GM18499 (cell line): ENCODE results near the gene MMP15.
"Not testable (repeated sequence)": the region's sequence is repeated elsewhere in the genome, so short reads cannot be mapped to it uniquely, and the experiment has no call there.

Experiments used
- ATAC-seq: cut with Tn5 transposase; IDR thresholded peaks from one replicate; pipeline ENCODE4 v1.9.1; 2021; ENCODE audit warnings: moderate number of reproducible peaks; ENCODE audit not compliant: insufficient read depth, unreplicated experiment

The MMP15 gene

DNA sequence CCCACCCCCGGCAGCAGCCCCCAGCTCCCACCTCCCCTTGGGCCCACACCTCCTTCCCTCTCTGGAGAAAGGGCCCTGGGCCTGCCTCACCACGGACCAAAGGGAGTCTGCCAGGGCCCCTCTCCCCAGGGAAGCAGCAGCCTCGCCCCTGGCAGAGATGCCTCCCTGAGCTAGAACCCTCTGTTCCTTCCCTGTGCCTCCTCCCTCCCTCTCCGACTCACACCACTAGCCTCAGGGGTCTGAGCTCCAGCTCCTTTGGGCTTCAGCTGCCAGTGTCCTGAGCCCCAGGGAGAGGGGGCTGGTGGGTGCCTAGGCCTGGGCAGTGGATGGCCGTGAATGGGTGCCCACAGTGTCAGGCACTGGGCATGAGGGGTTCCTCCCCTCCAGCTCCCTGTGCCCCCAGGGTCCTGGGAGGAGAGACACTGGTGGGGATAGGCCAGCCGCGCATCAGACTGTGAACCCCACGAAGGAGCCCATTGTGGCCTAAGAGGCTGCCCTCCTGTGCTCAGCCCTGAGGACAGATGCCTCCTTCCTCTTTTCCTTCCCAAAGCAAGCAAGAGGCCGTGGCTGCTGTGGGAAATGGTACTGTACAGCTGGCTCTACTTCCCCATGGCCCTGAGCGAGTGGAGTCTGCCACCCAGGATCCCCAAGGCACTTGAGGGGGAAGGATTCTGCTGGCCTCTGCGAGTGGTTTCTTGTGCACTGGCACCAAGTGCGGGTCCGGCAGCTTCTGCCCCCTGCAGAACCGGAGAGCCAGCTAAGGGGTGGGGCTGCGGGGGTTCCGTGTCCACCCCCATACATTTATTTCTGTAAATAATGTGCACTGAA, 20.7 kb downstream of the MMP15 start:
- no peak for ATAC-seq

DNA sequence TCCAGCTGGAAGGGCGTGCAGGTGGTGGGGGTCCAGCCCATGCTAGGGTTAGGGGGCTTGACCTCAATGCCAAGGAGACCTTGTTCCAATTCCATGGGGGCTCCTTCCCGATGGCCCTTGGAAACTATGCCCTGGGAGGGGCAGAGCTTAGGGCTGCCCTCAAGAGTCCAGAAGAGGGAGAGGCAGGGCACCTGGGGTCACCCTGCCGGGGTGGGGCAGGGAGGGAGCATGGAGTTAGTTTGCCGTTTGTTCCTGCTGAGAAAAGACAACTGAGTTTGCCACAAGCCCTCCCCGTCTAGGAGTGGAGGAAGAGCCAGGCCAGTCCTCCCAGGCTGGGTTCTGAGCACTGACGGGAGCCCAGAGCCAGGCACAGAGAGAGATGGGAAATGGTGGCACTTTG, 21.4 kb downstream of the MMP15 start:
- no peak for ATAC-seq

DNA sequence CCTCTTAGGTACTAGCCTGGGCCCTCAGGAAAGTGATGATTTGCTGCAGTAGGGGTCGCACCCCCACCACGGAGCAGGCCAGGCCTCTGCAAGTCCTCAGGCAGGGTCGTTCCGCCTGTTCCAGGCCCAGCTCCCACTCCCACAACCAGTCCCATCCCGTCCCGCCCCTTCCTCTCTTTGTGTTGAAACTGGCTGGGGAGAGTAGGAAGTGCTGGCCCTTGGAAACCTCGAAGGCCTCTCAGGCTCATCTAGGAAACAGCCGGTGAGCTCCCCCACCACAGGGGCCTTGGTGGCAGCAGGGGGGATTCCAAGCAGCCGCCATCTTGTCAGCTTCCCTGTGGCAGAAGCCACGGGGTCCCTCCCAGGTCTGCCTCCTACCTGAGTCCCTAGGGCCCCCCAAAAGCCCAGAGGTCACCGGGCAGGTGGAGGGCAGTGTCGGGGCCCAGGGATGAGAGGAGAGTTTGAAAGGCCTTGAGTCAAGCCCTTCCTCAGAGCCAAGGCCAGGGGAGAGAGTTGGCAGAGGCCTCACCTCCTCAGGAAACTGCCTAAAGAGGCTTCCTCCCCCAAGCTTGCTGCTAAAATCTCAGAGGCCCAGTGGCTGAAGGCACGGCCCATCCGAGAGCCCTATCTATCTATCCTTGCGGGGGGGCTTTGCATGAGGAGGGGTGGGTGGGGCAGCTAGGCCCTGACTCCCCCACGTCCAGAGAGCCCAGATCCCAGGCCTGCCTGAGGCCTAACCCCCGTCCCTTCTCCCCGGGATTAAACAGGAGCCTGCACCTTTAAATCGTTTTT, 22.2 kb downstream of the MMP15 start:
- no peak for ATAC-seq

DNA sequence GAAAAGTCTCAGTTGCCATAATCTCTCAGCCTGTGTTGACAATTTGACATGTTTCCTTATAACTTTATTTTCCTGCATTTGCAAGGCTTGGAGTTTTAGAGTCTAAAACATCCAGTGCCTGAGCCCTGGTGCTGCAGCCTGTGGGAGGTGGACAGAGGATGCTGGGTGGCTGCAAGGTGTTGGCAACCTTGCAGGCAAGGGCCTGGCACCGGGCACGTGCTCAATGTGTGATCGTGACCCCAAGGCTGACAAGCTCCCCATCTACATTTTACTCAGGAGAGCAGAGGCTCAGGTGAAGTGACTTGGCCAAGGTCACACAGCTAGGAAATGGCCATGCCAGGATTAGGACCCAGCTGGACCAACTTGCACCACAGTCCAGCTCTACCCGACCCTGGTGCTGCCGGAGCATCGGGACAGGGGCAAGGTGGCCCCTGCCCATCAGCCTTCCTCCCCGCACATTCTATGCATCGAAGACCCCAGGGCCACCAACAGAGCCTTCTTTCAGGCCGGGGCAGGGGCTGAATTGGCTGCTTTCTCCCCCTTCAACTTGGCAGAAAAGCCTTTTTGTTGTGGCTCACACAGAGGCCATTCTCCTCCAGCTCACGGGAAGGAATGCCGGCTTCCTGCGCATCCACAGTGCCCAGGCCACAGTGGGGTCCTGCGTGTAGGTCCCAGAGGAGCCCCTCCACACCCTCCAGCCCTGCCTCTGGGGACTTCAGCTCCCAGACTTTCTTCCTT, 23.1 kb downstream of the MMP15 start:
- no peak for ATAC-seq

DNA sequence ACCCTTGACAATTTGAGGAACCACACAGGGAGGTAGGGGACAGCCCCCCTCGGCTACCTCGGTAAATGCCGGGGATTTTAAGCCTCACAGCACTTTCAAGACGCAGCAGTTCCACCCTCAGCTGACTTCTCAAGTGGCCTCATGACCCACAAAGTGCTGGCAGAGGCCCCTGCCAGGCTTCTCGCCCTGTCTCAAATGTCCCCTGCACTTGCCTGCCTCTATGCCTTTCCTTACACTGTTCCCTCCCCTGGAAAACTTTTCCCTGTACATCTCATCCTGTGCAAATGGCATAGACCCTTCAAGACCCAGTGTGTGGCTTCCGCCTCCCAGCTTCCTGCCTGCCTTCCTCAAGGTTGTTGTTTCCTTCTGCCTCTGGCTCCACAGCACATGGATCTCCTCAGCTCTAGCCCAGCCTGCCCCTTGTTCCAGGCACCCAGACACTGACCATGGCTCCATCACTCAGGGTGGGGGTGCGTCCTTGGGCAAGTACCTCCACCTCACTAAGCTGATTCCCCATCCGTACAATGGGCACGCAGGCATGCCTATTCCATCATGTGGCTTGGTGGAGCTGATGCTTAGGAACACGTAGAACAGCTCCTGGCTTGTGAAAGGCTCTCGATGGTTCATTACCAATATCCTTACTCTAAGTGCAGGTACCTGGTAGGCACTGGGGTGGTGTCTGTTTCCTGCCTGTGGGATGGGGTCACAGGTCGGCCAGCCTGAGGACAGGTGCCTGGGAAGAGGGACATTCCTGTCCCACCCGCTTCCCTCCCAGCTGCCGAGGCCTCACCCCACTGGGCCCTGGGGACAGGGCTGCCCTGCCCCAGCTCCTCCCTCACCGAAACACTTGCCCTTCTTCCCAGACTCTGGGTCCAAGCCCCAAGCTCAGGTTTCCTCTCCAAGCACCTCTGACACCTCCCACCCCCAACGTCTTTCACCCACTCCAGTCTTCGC, 24.0 kb downstream of the MMP15 start:
- ATAC-seq: no peak

DNA sequence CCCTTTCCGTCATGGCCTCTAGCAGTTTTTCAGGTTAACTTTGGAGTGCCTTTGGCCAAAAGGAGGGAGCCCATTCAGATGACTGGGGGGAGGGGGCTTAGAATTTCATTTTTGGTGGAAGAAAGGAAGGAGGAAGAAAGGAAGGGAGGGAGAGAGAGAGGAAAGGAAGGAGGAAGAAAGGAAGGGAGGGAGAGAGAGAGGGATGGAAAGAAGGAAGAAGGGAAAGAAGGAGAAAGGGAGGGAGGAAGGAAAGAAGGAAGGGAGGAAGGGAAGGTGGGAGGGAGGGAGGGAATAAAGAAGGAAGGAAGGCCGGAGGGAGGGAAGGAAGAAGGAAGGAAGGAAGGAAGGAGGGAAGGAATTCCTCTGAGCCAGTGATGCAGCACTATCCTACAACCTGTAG, 25.7 kb downstream of the MMP15 start:
- ATAC-seq: no peak

DNA sequence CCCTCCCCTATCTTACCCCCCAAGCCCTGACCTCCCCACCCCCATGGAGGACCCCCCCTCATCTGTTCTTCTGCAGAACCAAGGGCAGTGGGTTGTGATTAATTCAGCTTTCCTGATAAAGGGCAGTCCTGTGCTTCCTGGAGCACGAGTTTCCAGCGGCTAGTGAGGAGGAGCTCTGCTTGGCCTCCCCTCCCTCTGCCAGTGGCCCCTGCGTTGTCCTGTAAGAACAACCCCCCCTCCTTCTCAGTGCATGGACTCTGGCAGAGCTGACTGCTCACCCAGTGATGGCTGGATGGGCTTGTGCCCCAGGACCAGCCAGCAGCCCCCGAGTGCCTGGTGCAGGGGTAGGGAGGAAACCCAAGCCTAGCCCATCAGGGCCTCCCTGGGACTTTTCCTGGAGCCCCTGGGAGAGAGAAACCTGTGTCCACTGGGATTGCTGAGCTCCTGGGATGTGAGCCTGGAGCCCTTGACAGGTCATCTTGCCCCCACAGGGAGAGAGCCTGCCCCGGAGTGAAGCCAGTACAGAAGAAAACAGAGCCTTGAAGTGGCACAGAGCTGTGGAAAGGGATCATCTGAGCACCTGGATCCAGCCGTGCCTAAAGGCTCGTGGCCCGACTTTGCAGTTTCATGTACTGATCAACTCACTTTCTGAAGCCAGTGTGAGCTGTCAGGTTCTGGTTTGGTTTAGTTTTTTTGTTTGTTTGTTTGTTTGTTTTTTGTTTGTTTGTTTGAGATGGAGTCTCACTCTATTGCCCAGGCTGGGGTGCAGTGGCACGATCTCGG, 26.5 kb downstream of the MMP15 start:
- no peak for ATAC-seq

DNA sequence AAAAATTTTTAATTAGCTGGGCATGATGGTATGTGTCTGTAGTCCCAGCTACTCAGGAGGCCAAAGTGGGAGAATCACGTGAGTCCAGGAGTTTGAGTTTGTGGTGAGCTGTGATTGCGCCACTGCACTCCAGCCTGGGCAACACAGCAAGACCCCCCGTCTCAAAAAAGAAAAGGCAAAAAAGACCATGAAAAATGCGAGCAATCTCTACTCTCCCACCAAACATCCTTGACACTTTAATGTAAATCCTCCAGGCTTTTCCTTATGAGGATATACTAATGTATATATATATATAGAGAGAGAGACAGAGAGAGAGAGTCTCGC, 28.1 kb downstream of the MMP15 start:
- no peak for ATAC-seq

DNA sequence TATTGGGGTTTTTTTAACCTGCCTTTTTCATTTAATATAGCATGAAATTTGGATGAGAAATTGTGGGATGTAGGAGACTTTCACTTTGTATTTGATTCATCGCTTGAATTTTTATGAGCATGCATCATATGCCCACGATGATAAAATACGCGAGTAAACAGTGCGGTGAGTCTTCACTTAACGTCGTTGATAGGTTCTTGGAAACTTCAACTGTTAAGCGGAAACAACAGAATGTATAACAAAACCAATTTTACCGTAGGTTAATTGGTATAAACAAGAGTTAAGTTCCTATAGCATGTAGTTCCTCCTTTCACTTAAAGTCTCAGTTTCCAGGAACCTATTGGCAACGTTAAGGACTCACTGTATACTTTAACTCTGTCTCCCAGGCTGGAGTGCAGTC, 28.7 kb downstream of the MMP15 start:
- ATAC-seq: no peak

DNA sequence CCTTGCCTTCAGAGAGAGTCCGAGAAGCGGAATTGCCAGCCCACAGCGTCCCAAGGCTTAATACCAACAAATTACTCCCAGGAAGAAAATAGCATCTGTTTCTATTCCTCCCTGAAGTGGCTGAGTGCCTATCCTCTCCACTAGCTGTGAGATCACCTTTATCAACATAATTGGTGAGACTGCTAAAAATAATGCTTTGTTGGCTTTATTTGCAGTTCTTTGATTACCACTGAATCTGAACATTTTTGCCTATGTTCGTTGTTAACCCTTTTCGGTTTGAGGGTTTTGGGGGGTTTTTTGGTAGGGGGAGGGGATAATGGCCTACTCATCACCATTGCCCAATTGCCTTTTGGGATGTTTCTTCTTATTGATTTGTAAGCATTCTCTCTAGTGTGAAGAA, 31.0 kb downstream of the MMP15 start:
- no peak for ATAC-seq

DNA sequence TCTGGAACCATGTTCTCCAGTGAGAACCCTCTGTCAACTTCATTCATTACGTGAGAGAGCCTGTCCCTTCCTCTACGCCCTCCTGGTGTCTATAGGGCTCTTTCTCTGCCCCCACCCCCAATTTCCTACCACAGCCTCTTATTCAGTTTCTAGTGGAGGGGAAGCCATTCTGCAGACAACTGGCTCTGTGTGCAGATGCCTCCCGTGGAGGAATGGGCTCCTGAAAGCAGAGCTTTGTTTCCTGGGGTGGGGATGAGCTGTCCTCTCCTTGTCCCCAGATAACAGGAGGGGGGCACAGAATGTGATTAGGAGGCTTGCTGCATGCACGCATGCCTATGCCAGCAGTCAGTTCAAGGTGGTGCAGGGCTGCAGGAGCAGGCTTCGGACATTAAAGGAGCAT, 31.6 kb downstream of the MMP15 start:
- no peak for ATAC-seq

DNA sequence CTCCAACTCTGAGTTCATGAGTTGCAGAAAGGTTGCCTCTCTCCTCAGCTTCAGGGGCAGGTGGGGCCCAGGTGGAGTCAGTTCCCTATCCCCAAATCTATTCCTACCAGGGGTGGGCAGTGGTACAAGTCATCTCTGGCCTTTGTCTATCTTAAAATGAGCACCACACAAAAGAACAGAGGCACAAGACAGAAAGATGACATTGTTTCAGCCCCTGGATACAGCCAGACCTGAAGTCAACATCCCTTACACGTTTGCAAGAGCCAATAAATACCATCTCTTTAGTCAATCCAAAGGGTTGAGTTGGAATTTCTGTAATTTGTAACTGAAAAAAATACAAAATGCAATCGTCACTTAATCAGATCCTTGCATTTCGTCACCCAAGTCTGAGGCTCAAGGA, 32.2 kb downstream of the MMP15 start:
- no peak for ATAC-seq

DNA sequence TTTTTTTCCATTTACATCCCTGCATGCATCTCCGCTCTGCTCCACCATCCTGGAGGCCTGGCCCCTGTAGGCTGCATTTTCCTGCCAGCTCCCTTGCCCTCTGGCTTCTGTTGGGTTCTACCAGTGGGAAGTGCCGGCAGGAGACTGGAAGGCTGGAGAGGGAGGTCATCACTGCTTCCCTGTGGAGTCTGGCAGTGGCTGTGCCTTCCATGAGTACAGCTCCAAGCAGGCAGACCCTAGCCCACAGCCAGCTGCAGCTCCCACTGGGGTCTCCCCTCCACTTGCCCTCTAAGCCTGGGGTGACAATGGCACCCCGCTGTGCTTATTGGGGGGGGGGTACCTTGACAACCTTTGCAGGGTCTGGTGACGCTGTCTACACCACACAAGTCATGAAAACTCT, 37.3 kb downstream of the MMP15 start:
- ATAC-seq: no peak

DNA sequence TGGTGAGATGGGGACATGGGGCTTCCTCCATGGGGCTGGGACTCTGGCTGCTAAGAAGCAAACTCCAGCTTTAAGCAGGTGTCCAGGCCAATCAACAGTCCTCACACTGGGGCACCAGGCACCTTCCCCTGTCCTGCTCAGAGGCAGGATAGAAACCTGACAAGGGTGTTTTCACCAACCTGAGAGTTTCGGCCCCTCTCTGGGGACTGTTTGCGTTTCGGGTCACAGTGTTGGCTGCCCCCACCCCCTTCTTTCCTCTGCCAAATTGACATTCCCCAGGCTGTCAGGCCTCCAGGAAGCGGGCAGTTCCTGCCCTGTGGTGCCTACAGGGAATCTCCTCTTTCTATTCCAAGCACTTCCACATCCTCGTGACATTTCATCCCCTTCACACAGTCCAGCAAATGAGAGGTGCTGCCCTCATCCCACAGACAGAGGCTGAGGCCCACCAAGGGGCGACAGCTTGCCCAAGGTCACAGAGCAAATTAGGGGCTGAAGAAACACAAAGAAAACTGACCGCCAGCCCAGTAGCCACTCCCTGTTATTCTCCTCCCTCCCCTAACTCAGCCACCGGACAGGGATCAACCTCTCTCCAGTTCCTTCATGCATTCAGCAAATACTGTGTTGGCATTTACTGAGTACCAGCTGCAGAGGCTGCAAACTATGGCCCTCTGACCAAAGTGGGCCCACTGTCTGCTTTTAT, 38.0 kb downstream of the MMP15 start:
- ATAC-seq: no peak

DNA sequence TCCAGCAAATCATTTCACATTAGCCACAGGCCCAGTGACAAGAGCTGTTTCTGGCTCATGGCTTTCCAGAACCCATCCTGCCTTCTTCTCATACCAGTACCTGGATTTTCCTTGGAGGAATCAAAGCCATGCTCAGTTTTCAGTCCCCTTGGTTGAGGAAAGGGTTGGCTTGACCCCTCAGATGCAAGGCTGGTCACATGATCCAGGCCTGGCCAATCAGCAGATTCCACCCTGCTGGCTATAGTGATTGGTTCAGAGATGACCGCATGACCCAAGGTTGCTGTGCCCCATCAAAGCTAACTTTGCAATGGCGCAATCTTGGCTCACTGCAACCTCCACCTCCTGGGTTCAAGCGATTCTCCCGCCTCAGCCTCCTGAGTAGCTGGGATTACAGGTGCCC, 45.0 kb downstream of the MMP15 start:
- no peak for ATAC-seq

DNA sequence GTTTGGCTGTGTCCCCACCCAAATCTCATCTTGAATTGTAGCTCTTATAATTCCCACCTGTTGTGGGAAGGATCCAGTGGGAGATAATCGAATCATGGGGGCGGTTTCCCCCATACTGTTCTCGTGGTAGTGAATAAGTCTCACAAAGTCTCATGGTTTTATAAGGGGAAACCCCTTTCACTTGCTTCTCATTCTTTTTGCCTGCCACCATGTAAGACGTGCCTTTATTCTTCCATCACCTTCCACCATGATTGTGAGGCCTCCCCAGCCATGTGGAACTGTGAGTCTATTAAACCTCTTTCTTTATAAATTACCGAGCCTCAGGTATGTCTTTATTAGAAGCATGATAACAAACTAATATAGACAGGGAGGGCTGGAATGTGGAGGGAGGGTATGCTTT, 46.6 kb downstream of the MMP15 start:
- not testable (repeated sequence) for ATAC-seq

DNA sequence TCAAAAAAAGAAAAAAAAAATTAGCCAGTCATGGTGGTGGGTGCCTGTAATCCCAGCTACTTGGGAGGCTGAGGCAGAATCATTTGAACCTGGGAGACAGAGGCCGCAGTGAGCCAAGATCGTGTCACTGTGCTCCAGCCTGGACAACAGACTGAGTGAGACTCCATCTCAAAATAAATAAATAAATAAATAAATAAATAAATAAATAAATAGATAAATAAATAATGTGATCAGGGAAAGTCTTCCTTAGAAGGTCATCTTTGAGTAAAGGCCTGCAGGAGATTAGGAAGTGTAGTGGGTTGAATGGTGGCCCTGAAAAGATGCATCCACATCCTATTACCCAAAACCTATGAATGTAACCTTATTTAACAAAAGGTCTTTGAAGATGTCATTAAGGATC, 47.5 kb downstream of the MMP15 start:
- ATAC-seq: not testable (repeated sequence)

DNA sequence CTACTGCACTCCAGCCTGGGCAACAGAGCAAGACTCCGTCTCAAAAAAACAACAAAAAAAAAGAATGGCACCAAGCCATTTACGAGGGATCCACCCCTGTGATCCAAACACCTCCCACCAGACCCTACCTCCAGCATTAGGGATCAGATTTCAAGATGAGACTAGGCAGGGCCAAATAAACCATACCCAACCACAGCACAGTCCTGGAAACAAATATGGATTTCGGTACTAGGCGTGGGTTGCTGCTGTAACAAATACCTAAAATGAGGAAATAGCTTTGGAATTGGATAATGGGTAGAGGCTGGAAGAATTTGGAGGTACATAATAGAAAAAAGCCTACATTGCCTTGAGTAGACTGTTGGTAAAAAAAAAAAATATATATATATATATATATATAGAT, 49.1 kb downstream of the MMP15 start:
- no peak for ATAC-seq

DNA sequence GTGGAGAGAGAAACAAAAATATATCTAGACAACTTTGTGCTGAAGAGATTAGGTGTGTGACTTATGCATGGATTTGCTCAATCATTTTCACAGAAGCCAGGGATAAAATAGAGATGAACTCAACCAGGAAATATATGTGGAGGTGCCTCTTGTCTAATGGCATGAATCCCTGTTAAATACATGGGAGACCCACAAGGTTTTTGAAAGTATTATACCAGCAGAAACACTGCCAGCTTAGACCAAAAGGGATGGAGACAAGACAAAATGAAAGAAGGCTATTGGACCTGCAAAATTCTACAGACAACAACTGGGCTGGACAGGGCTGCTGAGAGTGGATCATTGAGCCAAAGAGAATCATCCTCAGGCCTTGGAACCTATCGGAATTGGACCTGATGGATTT, 51.0 kb downstream of the MMP15 start:
- ATAC-seq: no peak
